Erythroblast (primary cell): ENCODE results near the gene EDARADD.

Experiments used
- GATA1 ChIP-seq: IDR thresholded peaks from 2 replicates; pipeline ENCODE4 v1.6.1; 2011; ENCODE audit warnings: low read depth, mild to moderate bottlenecking, control low read depth, low read length, moderate library complexity
- POLR2A ChIP-seq: IDR thresholded peaks from 2 replicates; pipeline ENCODE4 v1.6.1; 2011; ENCODE audit warnings: mild to moderate bottlenecking, low read length

DNA sequence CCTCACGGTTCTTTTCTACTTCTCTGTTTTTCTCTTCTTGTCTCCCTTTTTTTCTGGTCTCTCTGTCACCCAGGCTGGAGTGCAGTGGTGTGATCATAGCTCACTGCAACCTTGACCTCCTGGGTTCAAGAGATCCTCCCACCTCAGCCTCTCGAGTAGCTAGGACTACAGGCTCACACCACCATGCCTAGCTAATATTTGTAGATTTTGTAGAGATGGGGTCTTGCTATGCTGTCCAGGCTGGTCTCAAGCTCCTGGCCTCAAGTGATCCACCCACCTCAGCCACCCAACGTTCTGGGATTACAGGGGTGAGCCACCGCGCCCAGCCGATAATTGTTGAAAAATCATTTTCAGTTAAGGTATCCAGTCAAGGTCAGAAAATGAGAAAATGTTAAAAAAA is 103.8 kb downstream of the EDARADD start:
- TF ChIP-seq POLR2A (no peak), GATA1 (no peak)
